Activated T-helper 2 cell treated with anti-CD3 and anti-CD28 coated beads, Interferon-gamma antibody, Interleukin-2, Interleukin-4, amounts not matched to agents 10 μg/mL and 5 μg/mL and 100 μg/mL, durations not matched to agents 14 hours and 24 hours and 36 hours (primary cell): ENCODE data around the gene TARBP1. TPM values are rescaled to one million over a fixed set of nuclear protein-coding genes. Genes with fewer than 3 reads are reported as not detected.

ENCODE experiments used
- DNase-seq: peaks from one replicate; pipeline ENCODE4 v3.0.0; 2021; ENCODE audit warnings: low spot score
- H3K27ac Mint-ChIP-seq: one replicate; pipeline ENCODE4 v1.8.0; 2021; ENCODE audit warnings: mixed read lengths
- H3K27me3 Mint-ChIP-seq: one replicate; pipeline ENCODE4 v1.8.0; 2021; ENCODE audit warnings: low read depth, mixed read lengths
- H3K36me3 Mint-ChIP-seq: one replicate; pipeline ENCODE4 v1.8.0; 2021; ENCODE audit warnings: low read depth, mixed read lengths
- H3K4me1 Mint-ChIP-seq: one replicate; pipeline ENCODE4 v1.8.0; 2021; ENCODE audit warnings: low read depth, mixed read lengths
- H3K4me3 Mint-ChIP-seq: one replicate; pipeline ENCODE4 v1.8.0; 2021; ENCODE audit warnings: low read depth, mild to moderate bottlenecking, moderate library complexity, mixed read lengths
- H3K9me3 Mint-ChIP-seq: one replicate; pipeline ENCODE4 v1.8.0; 2021; ENCODE audit warnings: mixed read lengths
- intact Hi-C: fragments of 100-400 bp; cut with micrococcal nuclease; formaldehyde crosslinking; loops from one replicate; pipeline ENCODE4 v1.15.1; 2023
- total RNA-seq: library from RNA; stranded (reverse); gene quantifications from 2 replicates; pipeline ENCODE4 v1.2.3, GENCODE V29; 2022

TARBP1 gene
- total RNA-seq, 1 donor from 2014 or later = 79.7 TPM

DNA sequence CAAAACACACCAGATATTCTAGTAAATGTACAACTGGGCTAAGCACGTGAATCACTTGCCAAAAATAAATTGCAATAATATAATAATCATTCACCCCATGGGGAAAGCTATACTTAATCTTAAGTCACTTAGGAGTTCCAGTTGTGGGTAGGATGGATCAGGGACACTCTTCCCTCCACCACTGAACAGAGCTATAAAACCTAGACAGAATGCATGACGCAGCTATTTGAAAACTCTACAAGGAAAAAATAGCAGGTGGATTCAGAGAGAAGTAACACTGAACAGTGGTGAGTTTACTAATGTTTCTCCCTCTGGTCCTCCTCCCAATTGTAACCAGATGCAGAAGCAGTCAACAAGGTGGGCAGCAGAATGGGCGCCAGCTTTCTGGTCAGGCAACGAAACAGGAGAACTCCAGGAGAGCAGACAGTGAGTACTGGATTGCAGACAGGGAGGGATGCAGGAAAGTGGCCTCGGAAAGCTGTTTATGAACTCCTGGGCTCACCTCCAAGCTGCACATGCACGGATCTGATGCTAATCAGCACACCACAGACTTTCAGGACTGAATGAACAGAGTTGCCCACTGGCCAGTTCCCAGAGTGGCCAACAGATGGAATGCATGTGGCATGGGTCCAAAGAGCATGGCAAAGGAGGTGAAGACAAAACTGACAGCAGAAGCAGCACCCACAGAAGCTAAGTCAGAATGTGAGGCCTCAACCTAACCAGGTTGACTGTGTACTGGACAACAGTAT, 41.4 kb downstream of the TARBP1 start:
- Mint-ChIP-seq H3K27me3 (no peaks in the 10 kb centered on the region), H3K27ac (no peak overlapping the region), H3K9me3 (peaks cover 24% of the 10 kb centered on the region), H3K4me1 (peaks cover 16% of the 10 kb centered on the region), H3K4me3 (no peak overlapping the region), H3K36me3 (peaks cover 87% of the 10 kb centered on the region)
- DNase-seq = no peak
- intact Hi-C loops = no loop called here

- Mint-ChIP-seq H3K9me3 (peaks cover 16% of the 10 kb centered on the region), H3K4me1 (peaks cover 27% of the 10 kb centered on the region), H3K4me3 (no peak overlapping the region), H3K27ac (no peak overlapping the region), H3K36me3 (peaks cover 85% of the 10 kb centered on the region), H3K27me3 (no peaks in the 10 kb centered on the region)
- no peak for DNase-seq
- intact Hi-C loops = no loop called here
These were observed 43.4 kb downstream of the TARBP1 start for GRCh38 chr1:234435620-234436019.

DNA sequence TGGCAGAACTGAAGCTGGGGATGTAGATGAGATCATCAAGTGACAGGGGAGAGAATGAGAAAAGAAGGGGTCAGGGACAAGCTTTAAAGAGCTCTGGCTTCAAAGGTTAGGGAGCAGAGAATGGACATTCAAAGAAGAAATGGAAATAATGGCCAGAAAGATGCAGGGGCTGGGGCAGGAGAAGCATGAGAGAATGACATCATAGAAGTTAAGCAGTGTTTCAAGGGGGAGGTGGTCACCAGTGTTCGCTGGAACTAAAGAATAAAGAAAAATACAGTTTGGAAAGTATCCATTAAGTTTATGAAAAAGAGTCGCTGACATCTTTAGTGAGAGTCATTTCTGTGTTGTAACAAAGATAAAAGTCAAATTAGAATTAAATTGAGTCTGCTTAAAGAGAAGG, 44.3 kb downstream of the TARBP1 start:
- no peak for DNase-seq
- no peak overlapping the region for H3K4me3 Mint-ChIP-seq
- H3K9me3 Mint-ChIP-seq = peaks cover 7% of the 10 kb centered on the region
- H3K27me3 Mint-ChIP-seq = no peaks in the 10 kb centered on the region
- intact Hi-C loops = loop anchor here (5.0 kb wide), 1 partner anchor 33 kb away; no protein-coding TSS in a partner anchor
- H3K4me1 Mint-ChIP-seq = peaks cover 33% of the 10 kb centered on the region
- H3K27ac Mint-ChIP-seq = no peak overlapping the region
- H3K36me3 Mint-ChIP-seq = peaks cover 85% of the 10 kb centered on the region

DNA sequence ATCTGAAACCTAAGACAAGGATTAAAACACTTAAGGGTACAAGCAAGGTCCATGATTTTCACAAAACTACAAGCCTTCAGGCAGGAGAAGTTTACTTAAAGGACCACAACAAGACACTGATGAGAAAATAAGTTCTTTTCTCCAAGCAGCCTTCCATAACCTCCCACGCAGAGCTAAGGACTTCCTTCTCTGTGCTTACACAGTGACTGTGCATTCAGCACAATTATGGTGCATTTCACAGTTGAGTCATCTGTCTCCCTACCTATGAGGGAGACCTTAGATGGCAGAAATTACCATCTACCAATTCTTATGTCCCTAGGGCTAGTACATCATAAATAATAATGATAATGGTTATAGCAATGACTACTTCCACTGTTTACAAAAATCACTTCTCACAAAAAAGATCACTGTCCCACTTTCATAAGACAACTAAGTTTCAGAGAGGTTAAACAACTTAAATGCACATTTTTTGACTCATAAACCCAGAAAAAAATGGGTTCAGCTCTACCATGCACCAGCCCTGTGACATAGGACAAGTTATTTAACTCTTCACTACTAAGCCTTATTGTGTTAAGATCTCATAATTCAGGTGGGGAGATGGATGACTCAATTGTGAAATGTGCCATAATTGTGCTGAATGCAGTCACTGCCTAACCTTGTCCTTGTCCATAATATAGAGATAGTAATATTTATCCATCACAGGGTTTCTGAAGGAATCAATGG, 45.3 kb downstream of the TARBP1 start:
- Mint-ChIP-seq H3K4me1 (peaks cover 33% of the 10 kb centered on the region), H3K4me3 (no peak overlapping the region)
- intact Hi-C loops = loop anchor here (5.0 kb wide), 1 partner anchor 34 kb away; no protein-coding TSS in a partner anchor

GRCh38 chr1:234431255-234431654, 47.7 kb downstream of the TARBP1 start:
- H3K4me1 Mint-ChIP-seq = peaks cover 28% of the 10 kb centered on the region
- no peaks in the 10 kb centered on the region for H3K9me3 Mint-ChIP-seq
- DNase-seq = no peak
- H3K36me3 Mint-ChIP-seq = peaks cover 75% of the 10 kb centered on the region
- no peak overlapping the region for H3K27ac Mint-ChIP-seq
- H3K4me3 Mint-ChIP-seq = no peak overlapping the region
- intact Hi-C loops = loop anchor here (5.0 kb wide), 1 partner anchor 36 kb away; no protein-coding TSS in a partner anchor
- no peaks in the 10 kb centered on the region for H3K27me3 Mint-ChIP-seq

More for the DNA sequence above, 45.3 kb downstream of the TARBP1 start:
- Mint-ChIP-seq H3K27ac (peak overlapping the region; percentile 5), H3K27me3 (no peaks in the 10 kb centered on the region), H3K9me3 (no peaks in the 10 kb centered on the region), H3K36me3 (peaks cover 87% of the 10 kb centered on the region)
- no peak for DNase-seq

- H3K36me3 Mint-ChIP-seq = peaks cover 78% of the 10 kb centered on the region
- H3K4me3 Mint-ChIP-seq = no peak overlapping the region
- peaks cover 28% of the 10 kb centered on the region for H3K4me1 Mint-ChIP-seq
- DNase-seq = no peak
- H3K27me3 Mint-ChIP-seq = no peaks in the 10 kb centered on the region
- no peak overlapping the region for H3K27ac Mint-ChIP-seq
- no peaks in the 10 kb centered on the region for H3K9me3 Mint-ChIP-seq
- intact Hi-C loops = loop anchor here (5.0 kb wide), 1 partner anchor 37 kb away; no protein-coding TSS in a partner anchor
These were observed 48.3 kb downstream of the TARBP1 start for GRCh38 chr1:234430691-234431090.

- no peak overlapping the region for H3K27ac Mint-ChIP-seq
- peaks cover 25% of the 10 kb centered on the region for H3K4me1 Mint-ChIP-seq
- H3K4me3 Mint-ChIP-seq = no peak overlapping the region
- H3K9me3 Mint-ChIP-seq = no peaks in the 10 kb centered on the region
- no peaks in the 10 kb centered on the region for H3K27me3 Mint-ChIP-seq
- intact Hi-C loops = no loop called here
- peaks cover 74% of the 10 kb centered on the region for H3K36me3 Mint-ChIP-seq
- no peak for DNase-seq
These were observed 49.6 kb downstream of the TARBP1 start for GRCh38 chr1:234429434-234429806.

DNA sequence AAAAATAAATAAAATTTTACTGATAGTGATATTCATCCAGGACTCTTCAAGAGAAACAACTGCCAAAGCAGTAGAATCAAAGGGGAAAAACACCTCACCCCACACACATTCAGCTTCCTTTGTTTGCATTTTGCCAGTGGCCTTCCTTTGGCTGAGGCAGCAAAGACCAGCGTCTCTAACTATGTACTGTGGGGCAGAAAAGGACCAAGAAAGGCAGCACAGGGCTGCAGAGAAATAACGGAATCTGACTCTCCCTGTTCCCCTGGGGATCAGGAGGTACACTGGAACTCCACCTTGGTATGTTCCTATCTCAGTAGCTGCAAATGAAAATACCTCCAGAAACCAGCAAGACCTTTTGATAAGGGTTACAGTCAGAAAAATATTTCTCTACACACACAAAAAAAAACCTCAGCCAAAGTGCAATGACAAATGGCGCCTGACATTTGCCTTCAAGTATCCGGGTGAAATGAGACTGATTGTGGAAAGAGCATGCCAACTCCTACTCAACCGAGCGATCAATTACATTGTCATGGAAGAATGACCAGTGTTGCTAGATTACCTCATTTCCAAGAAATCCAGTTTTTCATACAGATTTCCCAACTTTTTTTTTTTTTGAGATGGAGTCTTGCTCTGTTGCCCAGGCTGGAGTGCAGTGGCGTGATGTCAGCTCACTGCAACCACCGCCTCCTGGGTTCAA, 50.9 kb downstream of the TARBP1 start:
- intact Hi-C loops = no loop called here
- no peaks in the 10 kb centered on the region for H3K27me3 Mint-ChIP-seq
- H3K36me3 Mint-ChIP-seq = peaks cover 72% of the 10 kb centered on the region
- H3K9me3 Mint-ChIP-seq = no peaks in the 10 kb centered on the region
- no peak overlapping the region for H3K4me3 Mint-ChIP-seq
- H3K4me1 Mint-ChIP-seq = peaks cover 17% of the 10 kb centered on the region
- DNase-seq = no peak
- H3K27ac Mint-ChIP-seq = peak overlapping the region; percentile 49

DNA sequence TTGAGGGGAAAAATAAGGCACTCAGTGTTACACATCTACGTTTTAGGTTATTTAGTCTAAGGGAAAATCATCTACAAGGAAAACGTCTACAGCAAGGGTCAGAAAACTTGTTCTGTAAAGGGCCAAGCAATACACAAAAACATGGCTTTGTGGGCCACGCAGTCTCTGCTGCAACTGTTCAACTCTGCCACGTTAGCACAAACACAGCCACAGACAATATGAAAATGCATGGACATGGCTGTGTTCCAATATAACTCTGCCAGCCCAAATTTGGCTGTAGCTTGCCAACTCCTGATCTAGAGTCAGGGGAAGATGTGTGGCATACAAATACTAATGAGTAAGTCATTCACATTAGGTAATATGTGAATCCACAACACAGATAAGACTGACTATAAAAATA, 65.0 kb downstream of the TARBP1 start:
- H3K36me3 Mint-ChIP-seq = peaks cover 66% of the 10 kb centered on the region
- no peak overlapping the region for H3K4me3 Mint-ChIP-seq
- no peaks in the 10 kb centered on the region for H3K9me3 Mint-ChIP-seq
- no peaks in the 10 kb centered on the region for H3K27me3 Mint-ChIP-seq
- H3K27ac Mint-ChIP-seq = no peak overlapping the region
- intact Hi-C loops = no loop called here
- DNase-seq = no peak
- H3K4me1 Mint-ChIP-seq = peaks cover 12% of the 10 kb centered on the region

DNA sequence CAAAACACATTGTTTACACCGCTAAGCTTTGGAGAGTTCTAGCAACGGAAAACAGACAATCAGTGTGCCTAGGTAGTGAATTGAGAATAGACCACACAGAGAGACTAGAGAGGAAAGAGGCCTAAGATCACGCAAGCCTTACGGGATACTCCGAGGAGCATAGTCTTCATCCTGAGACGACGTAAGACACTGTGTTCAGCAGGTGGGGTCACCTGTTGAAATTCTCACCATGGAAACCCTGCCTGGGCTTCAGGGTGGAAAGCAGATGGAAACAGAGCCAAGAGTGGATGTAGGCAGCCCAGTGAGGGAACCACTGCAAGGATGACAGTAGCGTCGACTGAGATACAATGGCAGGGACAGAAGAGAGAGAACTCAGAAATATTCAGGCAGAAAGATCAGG, 65.5 kb downstream of the TARBP1 start:
- H3K9me3 Mint-ChIP-seq = no peaks in the 10 kb centered on the region
- H3K4me1 Mint-ChIP-seq = peaks cover 17% of the 10 kb centered on the region
- no peaks in the 10 kb centered on the region for H3K27me3 Mint-ChIP-seq
- H3K27ac Mint-ChIP-seq = no peak overlapping the region
- no peak overlapping the region for H3K4me3 Mint-ChIP-seq
- DNase-seq = no peak
- intact Hi-C loops = no loop called here
- H3K36me3 Mint-ChIP-seq = peaks cover 66% of the 10 kb centered on the region

DNA sequence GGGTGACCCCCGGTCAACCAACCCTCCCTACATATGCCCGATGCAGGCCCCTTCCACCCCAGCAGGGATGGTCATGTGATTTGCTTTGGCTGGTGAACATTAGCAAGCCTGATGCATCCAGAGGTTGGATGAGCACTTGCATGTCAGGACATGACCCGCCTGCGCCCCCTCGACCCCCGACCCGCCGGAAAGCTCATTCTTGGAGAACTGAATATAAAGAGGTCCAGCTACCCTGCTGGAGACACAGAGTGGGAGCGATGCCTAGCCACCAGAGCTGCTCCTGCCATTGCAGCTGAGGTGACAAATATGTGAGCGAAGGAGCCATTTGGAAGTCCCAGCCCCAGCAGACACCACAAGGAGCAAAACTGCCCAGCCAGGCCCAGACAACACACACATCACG, 66.1 kb downstream of the TARBP1 start:
- Mint-ChIP-seq H3K36me3 (peaks cover 67% of the 10 kb centered on the region), H3K4me3 (no peak overlapping the region), H3K27ac (no peak overlapping the region), H3K9me3 (no peaks in the 10 kb centered on the region), H3K27me3 (no peaks in the 10 kb centered on the region), H3K4me1 (peaks cover 21% of the 10 kb centered on the region)
- no peak for DNase-seq
- intact Hi-C loops = no loop called here

- intact Hi-C loops = loop anchor here (1.0 to 10.0 kb wide), 5 partner anchors 36 to 195 kb away; partner anchors contain the start of genes COA6 and TARBP1
- Mint-ChIP-seq H3K36me3 (peaks cover 71% of the 10 kb centered on the region), H3K27me3 (no peaks in the 10 kb centered on the region), H3K27ac (peak overlapping the region; percentile 92), H3K9me3 (no peaks in the 10 kb centered on the region), H3K4me3 (peak overlapping the region; percentile 74), H3K4me1 (peaks cover 35% of the 10 kb centered on the region)
- DNase-seq = no peak
These were observed 69.7 kb downstream of the TARBP1 start for GRCh38 chr1:234409328-234409727.
